Measurements from ENCODE around the gene PTAR1.

The PTAR1 gene

DNA sequence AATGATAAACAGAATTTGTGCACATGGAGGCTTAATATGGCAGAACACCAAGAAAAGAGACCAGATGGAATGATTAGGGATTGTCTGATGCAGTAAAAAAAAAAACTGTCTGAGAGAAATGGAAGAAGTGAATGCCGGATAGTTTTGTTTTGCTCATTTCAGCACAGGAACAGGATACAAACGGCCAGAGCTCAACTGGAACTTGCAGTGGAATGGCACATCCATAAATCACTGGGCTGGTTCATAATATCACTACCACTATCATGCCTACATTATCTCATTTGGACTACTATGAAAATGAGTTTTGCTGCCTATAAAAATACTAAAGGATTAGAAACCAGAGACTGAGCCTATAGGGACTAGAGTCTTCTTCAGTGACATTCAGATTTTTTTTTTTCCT, 9.7 kb downstream of the PTAR1 start:
- DNase-seq = no peak

DNA sequence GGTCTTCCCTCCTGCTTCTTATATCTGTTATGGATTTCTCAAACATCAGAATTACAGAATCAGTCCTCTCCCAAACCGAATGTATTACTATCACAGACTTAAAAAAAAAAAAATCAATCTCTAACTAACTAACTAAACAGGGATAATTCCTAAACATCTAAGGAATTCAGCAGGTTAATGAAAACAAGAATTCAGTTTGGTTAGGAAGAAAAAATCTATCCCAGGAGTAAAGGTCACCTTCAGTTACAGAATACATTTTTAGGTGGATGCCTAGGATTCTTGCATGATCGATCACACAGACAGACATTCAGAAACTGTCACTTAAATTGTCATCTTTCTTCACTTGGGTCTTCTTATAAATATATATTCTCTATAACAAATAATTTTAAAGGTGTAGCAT, 11.5 kb downstream of the PTAR1 start:
- DNase-seq = peak; percentile 44

DNA sequence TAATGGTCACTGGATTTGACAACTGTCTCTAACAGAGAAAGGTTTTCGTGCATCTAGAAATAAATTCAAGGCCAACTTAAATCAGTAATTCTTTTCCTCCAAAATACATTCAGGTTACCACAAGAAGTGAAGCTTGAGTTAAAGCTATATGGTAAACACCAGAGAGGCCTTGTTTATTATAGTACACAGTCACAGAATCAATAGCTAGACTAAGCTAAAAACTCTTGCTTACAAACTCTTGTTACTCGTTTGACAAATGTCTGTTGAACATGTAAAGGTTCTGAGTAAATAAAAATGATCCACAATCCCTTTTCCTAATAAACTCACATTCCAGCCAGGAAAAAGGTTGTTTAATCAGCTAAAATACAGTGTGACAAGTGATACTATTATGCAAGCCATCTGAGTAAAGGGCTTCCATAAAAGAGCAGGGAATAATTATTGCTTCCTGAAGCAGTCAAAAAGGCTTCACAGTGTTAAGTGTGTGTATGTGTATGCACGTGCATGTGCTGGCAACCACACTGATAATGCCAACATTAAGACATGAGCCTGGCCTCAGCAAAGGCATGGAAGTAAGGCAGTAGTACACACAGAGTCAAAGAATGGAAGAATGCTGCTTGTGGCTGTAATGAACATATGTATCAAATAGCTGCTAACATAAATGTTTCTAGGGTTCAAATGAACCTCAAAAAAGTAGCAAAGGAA, 12.8 kb downstream of the PTAR1 start:
- no peak for DNase-seq

DNA sequence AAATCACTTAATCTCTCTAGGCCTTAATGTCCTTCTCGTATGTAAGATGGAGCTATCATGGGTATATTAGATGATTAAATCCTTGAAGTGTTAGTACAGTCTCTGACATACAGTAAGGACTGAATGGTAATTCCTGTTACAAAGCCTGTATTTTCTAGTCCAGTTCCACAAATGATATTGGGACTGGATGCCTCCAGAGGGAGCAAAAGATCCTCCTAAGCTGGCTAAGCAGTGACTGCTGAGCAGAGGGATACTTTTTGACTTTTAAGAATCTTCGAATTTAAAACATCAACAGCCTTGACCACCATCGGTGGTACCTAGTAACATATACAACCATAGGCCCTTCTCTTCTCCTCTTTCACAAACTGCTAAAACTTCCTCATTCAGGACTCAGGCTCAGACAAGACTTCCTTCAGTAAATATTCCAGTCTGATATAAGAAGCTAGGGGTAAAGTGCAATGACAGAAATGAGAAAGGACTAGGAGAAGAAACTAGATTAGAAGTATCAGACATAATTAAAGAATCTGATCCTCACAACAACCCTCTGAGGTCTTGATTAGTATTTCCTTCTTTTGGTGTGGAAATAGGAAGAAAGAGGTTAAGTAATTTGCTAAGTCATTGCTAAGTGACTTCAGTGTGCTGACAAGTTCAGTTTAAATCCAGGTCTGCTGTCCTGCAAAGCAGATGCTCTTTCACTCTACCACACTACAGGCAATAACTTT, 13.9 kb downstream of the PTAR1 start:
- peak; percentile 9 for DNase-seq

DNA sequence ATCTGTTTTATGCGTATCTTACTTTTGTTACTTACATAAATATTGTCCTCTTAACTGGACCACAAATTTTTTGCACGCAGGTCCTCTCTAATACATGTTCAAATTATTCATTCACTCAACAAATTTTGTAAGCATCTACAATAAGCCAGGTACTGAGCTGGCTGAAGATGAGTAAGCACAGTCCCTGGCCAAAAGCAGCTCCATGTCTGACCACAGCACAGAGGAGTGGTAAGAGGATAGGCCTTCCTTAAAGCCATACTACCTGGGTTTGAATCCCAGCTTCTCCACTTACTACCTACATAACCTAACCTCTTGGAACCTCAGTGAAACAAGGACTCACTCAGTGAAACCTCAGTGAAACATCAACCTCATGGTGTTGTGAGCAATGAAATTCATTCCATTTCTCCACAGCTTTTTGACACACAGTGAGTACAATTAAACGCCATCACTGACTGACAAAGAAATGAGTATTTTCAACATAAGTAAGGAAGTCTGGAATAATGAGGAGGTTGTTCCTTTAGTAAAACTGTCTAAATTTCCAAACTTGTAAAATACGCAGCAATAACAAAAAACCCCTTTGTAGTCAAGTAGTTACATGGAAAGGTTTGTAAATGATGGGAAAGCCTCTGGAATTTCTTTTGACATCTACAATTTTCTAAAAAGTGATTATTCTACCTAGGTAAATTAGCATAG, 15.0 kb downstream of the PTAR1 start:
- DNase-seq = peak; percentile 16

DNA sequence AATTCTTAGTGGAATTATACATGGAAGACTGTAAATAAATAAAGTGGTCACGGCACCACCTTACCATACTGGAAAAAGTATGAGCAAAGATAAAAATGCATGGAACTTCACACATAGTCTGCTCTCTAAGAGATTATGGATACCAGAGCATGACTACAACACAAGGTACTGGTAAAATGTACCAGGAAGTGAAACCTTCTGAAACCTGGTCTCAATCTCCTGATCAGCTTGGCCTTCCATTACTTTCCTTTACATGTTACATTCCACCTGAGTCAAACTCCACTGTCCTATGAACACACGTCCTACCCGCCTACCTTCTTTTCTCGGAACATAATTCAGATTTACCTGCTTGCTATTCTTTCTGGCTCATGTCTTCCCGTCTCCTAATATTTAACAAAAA, 15.9 kb downstream of the PTAR1 start:
- DNase-seq = no peak

DNA sequence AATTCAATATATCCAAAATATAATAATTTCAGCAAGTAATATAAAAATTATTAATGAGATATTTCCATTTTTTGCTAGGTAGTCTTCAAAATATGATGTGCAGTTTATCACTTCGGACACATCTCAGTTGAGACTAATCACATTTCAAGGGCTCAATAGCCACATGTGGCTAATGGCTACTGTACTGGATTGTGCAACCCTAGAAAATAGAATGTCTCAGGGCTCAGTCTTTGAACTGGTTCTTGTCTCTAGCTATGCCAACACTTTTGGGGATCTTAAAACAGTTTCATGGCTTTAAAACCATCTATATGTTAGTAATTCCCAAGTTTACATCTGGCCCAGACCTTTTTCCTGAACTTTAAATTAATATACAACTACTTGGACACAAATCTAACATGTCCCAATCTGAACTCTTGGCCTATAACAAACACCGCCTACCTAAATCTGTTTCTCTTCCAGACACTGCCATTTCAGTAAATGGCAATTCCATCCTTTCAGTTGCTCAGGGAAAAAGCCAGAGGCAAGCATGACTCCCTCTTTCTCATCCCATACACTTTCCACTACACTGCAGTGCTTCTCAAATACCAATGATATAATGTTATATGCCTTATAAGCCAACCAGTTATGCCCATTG, 18.8 kb downstream of the PTAR1 start:
- peak; percentile 7 for DNase-seq

DNA sequence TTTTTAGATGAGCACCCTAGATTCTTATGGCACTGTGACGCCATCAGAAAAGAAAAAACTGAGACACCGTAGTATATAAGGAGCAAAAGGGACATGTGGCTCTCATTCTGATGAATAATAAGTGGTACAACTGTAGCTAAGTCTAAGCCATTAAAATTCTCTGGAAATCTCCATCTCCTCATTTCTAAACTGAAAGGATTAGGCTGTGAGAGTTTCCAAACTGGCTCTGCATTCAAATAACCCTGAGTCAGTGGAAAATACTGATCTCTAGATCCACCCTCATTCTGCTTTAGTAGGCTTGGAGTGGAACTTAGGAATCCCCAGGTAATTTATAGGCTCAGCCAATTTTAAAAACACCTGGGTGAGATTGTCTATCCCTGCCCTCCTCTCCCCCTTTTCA, 28.5 kb downstream of the PTAR1 start:
- no peak for DNase-seq

DNA sequence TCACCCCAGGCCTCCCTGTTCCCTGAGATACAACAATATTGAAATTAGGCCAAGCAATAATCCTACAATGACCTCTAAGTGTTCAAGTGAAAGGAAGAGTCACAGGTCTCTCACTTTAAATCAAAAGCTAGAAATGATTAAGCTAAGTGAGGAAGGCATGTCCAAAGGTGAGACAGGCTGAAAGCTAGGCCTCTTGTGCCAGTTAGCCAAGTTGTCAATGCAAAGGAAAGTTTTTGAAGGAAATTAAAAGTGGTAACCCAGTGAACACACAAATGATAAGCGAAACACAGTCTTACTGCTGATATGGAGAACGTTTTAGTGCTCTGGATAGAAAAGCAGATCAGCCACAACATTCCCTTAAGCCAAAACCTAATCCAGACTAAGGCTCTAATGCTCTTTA, 39.8 kb downstream of the PTAR1 start:
- DNase-seq = no peak

DNA sequence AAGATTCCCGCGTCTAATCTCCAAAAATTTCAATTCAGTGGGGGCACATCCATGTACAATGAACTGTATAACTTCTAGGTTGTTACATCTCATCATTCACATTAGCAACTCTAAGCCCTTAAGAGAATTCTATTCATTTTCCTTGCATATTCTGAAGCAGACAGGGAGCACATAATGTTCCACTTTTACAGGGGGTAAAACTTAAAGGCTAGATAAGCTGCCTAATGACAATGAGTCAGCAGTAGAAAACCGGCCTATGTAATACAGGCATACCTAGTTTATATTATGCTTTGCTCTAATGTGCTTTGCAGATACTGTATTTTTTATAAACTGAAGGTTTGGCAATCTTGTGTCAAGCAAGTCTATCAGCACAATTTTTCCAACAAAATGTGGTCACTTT, 40.4 kb downstream of the PTAR1 start:
- DNase-seq = no peak

DNA sequence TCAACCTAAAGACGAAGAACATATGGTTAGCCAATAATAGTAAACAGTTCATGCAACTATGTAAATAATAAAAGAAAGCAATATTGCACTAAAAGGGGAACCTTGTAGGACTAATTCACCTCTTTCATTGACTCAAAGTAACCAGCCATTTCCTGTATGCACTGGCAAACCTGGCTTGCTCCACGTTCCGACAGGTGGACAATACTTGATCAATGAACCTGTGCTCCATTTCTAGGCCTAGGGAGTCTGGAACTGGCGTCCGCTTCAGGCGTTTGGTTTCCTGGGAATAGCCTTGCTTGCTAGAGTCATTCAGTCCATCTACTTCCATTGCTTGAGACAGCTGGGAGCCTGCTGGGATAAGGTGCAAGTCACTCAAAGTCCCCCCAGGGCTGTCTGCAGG, 41.6 kb downstream of the PTAR1 start:
- no peak for DNase-seq

DNA sequence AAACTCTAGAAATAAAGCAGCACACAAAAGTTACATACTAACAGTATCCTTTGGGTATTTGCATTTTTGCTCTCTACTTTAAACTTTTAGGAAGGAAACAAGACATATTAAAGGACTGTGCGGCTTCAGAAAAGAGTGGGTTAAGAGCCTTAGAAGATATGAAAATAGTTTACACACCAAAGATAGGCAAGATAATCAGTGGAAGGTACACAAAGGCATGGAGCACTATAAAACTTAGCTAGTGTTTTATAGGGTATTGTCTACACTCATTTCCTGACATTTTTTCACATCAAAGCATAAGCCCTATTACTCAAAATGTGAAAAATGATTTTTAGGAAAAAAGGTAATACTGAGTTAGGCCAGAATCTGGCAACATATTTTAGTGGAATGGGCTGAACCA, 44.0 kb downstream of the PTAR1 start:
- DNase-seq = no peak

DNA sequence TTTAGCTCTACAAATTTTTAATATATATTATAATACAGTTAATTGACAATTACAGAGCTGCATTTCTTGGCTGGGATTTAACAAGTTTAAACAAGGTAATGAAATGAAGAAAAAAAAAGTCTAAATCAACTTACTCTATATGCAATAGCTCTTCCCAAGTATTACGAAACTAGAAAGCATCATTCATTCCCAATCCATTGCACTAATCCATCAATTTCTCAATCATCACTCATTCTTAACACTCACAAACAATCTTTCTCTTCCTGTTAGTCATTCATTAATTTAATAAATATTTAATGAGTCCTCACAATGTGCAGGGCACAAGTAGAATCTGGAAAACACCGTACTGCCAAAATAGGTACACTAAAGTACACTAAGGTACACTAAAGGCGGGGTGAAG, 44.7 kb downstream of the PTAR1 start:
- DNase-seq = no peak

DNA sequence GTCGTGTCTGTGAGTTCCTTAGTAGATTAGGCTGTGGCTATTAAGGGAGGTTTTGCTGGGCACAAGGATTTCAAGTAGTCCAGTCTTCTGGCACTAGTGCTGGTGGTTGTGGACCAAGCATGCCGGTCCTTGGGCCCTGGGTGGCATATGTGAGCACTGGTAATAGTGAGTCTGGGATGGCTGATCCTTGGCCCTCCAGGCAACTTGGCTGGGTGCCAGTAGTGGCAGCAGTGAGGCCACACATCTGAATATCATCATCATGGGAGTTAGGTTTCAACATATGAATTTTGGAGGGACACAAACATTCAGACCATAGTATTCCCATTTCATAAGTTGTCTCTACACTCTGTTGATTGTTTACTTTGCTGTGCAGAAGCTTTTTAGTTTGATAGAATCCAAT, 62.3 kb downstream of the PTAR1 start:
- no peak for DNase-seq

DNA sequence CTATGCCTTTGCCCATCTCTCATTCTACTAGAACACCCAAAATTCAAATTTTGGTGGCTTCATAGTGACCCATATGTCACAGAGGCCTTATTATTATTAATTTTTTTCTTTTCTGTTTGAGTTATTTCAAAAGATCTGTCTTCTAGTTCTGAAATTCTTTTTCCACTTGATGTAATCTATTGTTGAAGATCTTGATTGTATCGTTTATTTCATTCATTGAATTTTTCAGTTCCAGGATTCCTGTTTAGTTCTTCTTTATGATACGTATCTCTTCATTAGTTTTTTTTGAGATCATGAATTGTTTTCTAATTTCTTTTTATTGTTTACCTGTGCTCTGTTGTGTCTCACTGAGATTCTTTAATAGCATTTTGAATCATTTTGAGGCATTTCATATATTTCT, 63.0 kb downstream of the PTAR1 start:
- no peak for DNase-seq

DNA sequence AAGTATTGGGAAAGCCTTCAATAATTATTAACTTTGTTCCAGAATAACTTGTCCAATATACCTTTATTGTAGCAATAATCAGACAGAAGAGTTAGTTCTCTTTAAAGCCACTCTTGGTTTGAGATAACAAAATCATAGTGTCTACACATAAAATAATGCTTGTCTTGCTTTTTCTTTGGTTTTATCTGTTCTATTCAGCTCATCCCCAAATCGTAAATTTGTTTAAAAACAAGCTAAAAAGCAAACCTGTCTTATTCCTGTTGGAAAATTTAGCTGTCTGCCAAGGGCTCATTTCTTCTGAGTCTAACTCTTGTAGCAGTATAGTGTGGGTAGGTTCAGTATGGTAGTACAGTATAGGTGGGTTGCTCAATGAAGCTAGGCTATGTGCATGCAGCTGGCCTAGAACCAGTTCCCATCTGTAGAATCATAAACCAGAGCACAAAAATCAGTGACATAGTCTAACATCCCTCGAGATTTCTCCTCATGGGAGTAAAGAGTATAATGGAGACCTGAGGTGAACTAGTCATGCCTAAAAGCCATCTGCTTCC, 69.7 kb downstream of the PTAR1 start:
- no peak for DNase-seq

DNA sequence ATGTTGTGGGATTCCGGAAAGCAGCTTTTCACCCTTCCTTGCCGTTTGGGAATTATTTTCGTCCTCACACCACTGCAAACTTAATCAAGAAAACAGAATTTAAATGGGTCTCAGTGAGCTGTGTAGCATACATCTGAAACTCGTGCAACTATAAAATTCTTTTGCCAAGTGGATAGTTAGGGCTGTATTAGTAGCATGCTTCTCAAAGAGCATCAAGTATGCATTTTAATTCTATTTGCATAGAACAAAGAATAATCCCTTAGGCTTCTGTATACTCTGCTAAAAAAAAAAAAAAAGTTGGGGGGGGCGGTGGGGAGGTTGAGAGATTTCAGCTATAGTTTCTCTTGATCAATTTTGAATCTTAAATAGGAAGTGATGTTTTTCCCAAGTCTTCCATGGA, 75.9 kb downstream of the PTAR1 start:
- no peak for DNase-seq

DNA sequence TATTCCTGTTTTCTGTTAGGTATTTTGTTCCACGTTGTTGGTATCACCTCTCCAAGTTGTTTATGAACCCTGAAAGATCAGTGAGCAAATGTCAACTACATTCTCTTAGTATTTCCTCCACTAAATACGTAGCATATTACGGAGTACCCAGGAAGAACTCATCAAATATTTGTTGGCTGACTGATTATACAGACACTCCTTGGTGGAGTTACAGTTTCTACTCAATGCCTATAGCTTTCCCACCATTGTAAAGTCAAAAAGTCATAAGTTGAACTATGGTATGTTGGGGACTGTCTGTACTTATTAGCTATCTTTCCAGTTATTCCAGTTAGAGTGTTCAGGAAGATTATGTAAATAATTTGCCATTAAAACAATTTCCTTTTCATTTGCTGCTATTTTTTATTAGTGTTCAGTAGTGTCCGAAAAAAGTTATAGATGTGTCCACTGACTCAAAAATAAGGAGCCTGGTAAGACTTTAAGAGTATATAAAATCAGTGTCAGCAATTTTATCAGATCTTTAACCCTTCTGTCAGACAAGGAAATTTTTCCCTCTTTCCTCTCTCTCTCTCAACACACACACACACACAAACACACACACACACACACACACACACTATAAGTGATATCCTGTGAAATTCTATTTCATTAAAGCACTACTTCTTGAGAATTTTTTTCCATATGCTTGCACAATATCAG, 80.8 kb downstream of the PTAR1 start:
- peak; percentile 10 for DNase-seq

DNA sequence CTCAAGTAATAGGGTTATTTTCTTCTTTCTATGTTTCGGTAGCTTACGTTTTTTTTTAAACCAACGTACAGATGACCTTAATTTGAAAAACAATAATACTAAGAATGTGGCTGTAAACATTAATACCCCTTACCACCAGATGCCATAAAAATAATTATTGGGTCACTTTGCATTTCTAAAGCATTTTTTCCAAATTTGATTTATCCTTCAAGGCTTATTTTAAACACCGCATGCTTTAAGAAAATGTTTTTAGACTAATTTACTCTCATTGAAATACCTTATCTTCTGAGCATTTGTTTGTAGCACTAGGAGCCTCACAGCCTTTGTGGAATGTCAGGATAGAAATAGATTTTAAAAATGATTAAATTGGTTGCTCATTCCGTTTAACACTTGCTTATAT, 81.9 kb downstream of the PTAR1 start:
- DNase-seq = no peak

DNA sequence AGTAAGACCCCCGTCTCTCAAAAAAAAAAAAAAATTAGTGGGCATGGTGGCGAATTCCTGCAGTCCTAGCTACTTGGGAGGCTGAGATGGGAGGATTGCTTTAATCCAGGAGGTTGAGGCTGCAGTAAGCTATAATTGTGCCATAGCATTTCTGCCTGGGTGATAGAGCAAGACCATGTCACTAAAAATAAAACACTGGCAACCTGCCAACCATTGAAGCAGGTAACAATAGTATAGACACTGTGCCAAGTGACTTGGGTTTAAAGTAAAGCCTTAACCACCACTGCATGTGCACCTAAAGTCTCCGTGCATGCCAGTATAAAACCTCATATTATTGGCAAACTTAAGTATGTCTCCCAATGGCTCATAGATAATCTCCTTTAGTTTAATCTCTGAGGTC, 84.2 kb downstream of the PTAR1 start:
- no peak for DNase-seq

DNA sequence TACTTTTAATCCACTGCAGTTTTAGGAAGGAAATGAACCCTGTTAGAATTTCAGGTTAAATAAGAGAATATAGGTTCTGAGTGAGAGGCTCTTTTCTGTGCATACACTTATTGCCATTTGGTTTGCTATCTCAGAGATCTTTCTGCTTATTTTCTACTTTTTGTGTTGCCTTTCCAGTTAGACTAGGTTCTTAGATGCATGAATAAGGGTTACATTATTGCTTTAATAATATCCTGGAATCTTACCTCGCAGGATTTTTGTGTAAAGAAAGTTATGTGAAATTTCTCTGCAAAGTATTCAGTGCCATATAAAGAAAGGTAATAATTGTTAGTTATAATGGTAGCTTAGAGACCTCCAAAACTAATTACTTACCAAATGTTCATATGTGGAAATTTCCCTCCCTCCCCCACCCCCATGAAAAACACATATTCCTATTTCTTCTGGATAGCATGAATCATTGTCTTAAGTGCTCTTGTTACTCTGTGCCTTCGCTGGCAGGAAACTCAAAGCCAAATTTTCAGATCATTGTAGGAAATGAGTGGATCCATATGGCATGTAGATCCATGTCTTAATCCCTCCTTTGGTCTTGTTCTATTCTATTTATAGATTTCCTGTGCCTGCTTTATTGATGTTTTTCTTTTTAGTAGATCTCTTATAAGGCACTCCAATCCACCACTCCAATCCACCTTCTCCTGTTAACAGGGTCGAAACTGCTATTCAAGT, 84.9 kb downstream of the PTAR1 start:
- DNase-seq = peak; percentile 96

DNA sequence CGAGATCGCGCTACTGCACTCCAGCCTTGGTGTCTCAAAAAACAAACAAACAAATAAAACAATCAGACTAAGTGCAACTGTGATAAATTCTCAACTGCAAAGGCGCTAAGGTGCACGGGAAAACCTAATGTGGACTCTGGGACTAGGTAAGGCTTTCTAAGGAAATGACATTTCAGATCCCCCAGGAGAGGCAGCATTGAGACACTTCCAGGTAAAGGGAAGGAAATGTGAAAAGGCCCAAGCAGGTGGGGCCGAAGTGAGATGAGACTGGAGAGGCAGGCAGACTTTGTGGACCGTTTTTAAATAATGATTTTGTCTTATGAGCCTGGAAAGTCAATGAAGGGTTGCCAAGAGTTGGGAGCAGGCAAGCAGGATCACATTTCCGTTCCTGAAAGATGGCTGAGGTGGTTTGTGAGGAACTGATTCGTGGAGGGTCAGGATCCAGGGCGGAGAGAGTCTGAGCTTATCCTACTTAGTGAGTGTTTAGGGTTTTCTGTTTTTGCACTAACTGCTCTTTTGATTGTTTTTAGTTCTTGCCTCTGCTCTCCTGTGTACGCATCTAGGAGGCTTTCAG, 85.6 kb downstream of the PTAR1 start:
- DNase-seq = peak; percentile 27

Measured in fibroblast of skin of right biceps (primary cell).